ENCODE measurements around the gene OR4C3. TPM values are rescaled to one million over a fixed set of nuclear protein-coding genes. Genes with fewer than 3 reads are reported as not detected.
"Not testable (repeated sequence)": the region's sequence is repeated elsewhere in the genome, so short reads cannot be mapped to it uniquely, and the experiment has no call there.

OR4C3 gene
- not detected for total RNA-seq

DNA sequence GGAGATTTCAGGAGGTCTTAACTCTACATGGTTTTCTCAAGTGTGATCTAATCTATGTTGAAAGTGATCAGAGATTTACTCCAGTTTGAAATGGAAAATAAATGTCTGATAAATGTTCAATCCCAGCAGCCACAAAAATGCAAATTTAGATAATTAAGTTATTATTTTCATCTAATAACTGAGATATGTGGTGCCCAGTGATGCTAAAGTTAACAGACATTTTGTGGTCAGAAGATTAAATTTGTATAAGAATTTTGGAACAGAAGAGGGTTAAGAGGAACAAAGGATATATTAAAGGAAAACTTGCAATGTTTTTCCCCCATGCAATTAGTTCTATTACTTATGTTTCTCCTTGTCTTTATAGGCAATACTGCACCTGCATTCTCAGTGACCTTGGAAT lies at the start of gene OR4C3:
OR4C3 (plus strand) TSS at position 301 of the 400 bp plus-strand sequence. CDS start 102 bp downstream, outside the sequence.
- H3K4me1 ChIP-seq; H3K36me3 ChIP-seq; H3K27me3 ChIP-seq; H3K9me3 ChIP-seq; H3K4me3 ChIP-seq; H3K27ac ChIP-seq (replicated peaks in 1 of 4); intact Hi-C loops (cut with DNase I); DNase-seq (ENCODE audit: extremely low spot score): not testable (repeated sequence)

DNA sequence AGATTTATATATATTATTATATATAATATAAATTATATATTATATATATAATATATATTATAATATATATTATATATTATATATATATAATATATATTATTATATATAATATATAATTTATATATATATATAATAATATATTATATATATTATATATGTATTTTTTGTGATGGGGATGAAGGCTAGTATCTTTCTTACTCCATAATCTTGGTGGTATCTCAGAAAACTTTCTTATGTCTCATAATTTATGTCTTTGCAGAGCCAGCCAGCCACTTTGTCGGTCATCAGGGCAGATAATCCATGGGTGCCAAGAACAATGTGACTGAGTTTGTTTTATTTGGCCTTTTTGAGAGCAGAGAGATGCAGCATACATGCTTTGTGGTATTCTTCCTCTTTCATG lies 18.8 kb upstream of the OR4C3 start, which contains the start of gene OR4S1:
OR4S1 (plus strand) TSS at position 301 of the 400 bp plus-strand sequence; CDS start at position 301, 0 bp downstream.
- TF ChIP-seq POLR2A (IDR thresholded peaks at IDR 0.05; ENCODE audit: low read depth) (no peak), EP300 (IDR thresholded peaks at IDR 0.05) (no peak), POLR2AphosphoS5 (IDR thresholded peaks at IDR 0.05) (no peak)
- TF ChIP-seq, protein P1, sequence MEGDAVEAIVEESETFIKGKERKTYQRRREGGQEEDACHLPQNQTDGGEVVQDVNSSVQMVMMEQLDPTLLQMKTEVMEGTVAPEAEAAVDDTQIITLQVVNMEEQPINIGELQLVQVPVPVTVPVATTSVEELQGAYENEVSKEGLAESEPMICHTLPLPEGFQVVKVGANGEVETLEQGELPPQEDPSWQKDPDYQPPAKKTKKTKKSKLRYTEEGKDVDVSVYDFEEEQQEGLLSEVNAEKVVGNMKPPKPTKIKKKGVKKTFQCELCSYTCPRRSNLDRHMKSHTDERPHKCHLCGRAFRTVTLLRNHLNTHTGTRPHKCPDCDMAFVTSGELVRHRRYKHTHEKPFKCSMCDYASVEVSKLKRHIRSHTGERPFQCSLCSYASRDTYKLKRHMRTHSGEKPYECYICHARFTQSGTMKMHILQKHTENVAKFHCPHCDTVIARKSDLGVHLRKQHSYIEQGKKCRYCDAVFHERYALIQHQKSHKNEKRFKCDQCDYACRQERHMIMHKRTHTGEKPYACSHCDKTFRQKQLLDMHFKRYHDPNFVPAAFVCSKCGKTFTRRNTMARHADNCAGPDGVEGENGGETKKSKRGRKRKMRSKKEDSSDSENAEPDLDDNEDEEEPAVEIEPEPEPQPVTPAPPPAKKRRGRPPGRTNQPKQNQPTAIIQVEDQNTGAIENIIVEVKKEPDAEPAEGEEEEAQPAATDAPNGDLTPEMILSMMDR (IDR thresholded peaks at IDR 0.05) = no peak
- intact Hi-C loops (cut with DNase I) = no loop called here
- Histone ChIP-seq H3K4me1 (no peaks in the 10 kb centered on the region), H3K9me3 (no peaks in the 10 kb centered on the region), H3K4me3 (no peak within 1 kb of the TSS), H3K36me3 (no peaks in the 10 kb centered on the region), H3K27ac (replicated peaks in 1 of 4) (no peak within 1 kb of the TSS), H3K27me3 (no peaks in the 10 kb centered on the region)
- 71% methylated on average over 1 of the region's 1 CpG for WGBS
- no peak for DNase-seq (ENCODE audit: extremely low spot score)

DNA sequence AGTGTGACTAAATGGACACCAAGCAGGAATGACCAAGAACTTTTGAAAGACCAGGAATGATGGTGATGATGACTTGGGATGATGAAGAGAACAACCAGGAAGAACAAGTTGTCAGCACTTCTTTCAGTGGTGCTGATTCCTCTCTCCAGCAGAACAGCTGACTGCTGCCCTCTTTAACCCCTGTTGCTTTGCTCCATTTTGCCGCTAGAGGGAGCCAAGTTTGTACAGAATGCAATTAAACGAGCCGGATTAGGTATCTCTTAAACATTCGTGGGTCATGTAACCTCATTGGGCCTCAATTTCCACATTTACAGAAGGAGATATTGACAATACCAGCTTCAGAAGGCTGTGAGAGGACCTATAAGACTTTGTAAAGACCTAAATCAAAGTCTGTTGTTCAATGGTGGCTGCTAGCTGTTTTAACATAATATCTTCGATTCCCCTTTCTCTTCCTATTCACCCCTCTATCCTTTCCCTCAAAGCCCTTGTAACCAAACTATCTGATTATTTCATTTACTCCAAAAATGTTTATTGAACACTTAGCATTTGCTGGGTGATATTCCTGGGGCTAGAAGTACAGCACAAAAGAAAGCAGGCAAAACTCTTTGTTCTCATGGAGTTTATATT lies 16.8 kb upstream of the OR4C3 start:
- 27% methylated on average over 5 of the region's 5 CpGs for WGBS
- DNase-seq (ENCODE audit: extremely low spot score) = no peak
- no peaks in the 10 kb centered on the region for H3K27me3 ChIP-seq
- H3K27ac ChIP-seq (replicated peaks in 1 of 4) = no peak overlapping the region
- no peak overlapping the region for H3K4me3 ChIP-seq
- H3K9me3 ChIP-seq = no peaks in the 10 kb centered on the region
- TF ChIP-seq EP300 (IDR thresholded peaks at IDR 0.05) (no peak), POLR2A (IDR thresholded peaks at IDR 0.05; ENCODE audit: low read depth) (no peak), POLR2AphosphoS5 (IDR thresholded peaks at IDR 0.05) (no peak)
- TF ChIP-seq, protein P1 (IDR thresholded peaks at IDR 0.05) = peak; percentile 20 to 71 (median 41)
- no peaks in the 10 kb centered on the region for H3K36me3 ChIP-seq
- intact Hi-C loops (cut with DNase I) = no loop called here
- H3K4me1 ChIP-seq = no peaks in the 10 kb centered on the region

DNA sequence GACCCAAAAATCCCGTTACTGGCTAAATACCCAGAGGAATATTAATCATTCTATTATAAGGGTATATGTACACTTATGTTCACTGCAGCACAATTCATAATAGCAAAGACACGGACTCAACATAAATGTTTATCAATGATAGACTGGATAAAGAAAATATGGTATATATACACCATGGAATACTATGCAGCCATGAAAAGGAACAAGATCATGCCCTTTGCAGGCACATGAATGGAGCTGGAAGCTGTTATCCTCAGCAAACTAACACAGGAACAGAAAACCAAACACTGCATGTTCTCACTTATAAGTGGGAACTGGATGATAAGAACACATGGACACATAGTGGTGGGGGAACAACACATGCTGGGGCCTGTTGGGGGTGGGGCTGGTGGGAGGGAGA lies 11.1 kb upstream of the OR4C3 start:
- H3K4me1 ChIP-seq; intact Hi-C loops (cut with DNase I); H3K27me3 ChIP-seq; H3K36me3 ChIP-seq; H3K9me3 ChIP-seq; DNase-seq (ENCODE audit: extremely low spot score); H3K27ac ChIP-seq (replicated peaks in 1 of 4); H3K4me3 ChIP-seq: not testable (repeated sequence)
- WGBS = 90% methylated on average over 2 of the region's 2 CpGs

DNA sequence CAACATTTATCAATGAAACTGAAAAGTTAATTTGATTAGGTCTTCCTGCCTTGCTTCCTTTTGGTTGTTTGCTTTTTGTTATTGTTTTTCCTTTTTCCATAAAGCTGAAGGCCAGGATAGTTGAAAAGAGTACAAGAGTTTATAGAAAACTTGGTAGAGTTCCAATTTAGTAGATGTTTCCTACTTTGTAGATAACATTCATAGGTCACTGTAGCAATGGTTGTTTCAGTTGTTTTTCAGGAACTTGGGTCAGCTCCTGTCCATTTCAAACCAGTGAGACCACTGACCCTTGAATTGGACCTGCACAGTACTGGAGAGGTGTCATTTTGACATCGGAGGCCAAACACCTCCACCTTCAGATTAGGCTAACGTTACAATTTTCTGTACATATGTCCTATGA lies 4.9 kb upstream of the OR4C3 start:
- DNase-seq (ENCODE audit: extremely low spot score); H3K4me1 ChIP-seq; H3K27ac ChIP-seq (replicated peaks in 1 of 4); H3K36me3 ChIP-seq; H3K27me3 ChIP-seq; H3K9me3 ChIP-seq; intact Hi-C loops (cut with DNase I); H3K4me3 ChIP-seq: not testable (repeated sequence)
- 77% methylated on average over 2 of the region's 2 CpGs for WGBS

DNA sequence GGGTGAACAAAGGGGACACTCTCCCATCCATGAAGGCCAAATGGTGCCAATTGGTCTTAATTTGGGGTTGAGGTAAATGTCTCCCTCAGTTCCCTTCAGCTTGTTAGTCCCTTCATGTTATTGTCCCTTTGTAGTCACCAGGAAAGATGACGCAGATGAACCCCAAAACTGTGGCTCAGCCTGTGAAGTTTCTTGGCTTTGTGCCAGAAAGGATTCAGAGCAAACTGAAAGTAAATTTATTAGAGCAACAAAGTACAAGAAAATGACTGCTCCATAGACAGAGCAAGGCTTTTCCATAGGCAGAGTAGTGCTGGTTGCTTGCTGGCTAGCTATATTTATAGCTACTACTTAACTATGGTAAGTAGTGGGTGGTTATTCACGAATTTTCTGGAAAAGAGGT lies 16.7 kb downstream of the OR4C3 start:
- intact Hi-C loops (cut with DNase I) = no loop called here
- H3K27ac ChIP-seq (replicated peaks in 1 of 4) = no peak overlapping the region
- H3K36me3 ChIP-seq = no peaks in the 10 kb centered on the region
- H3K4me1 ChIP-seq = no peaks in the 10 kb centered on the region
- no peaks in the 10 kb centered on the region for H3K27me3 ChIP-seq
- DNase-seq (ENCODE audit: extremely low spot score) = no peak
- no peak overlapping the region for H3K4me3 ChIP-seq
- 44% methylated on average over 2 of the region's 2 CpGs for WGBS
- peaks cover 0 to 7% (median 3%) of the 10 kb centered on the region in 4 donors for H3K9me3 ChIP-seq
- no peak for TF ChIP-seq POLR2AphosphoS5 (IDR thresholded peaks at IDR 0.05)
- no peak for TF ChIP-seq POLR2A (IDR thresholded peaks at IDR 0.05; ENCODE audit: low read depth)
- TF ChIP-seq, protein P1 (IDR thresholded peaks at IDR 0.05) = no peak
- TF ChIP-seq EP300 (IDR thresholded peaks at IDR 0.05) = no peak

DNA sequence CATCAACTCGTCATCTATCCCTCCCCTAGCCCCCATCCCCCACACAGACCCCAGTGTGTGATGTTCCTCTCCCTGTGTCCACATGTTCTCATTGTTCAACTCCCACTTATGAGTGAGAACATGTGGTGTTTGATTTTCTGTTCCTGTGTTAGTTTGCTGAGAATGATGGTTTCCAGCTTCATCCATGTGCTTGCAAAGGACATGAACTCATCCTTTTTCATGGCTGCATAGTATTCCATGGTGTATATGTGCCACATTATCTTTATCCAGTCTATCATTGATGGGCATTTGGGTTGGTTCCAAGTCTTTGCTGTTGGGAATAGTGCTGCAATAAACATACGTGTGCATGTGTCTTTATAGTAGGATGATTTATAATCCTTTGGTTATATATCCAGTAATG lies 17.8 kb downstream of the OR4C3 start:
- H3K27ac ChIP-seq (replicated peaks in 1 of 4); H3K36me3 ChIP-seq; DNase-seq (ENCODE audit: extremely low spot score); H3K27me3 ChIP-seq; H3K4me3 ChIP-seq; H3K9me3 ChIP-seq; intact Hi-C loops (cut with DNase I); H3K4me1 ChIP-seq: not testable (repeated sequence)
- 66% methylated on average over 2 of the region's 2 CpGs for WGBS

DNA sequence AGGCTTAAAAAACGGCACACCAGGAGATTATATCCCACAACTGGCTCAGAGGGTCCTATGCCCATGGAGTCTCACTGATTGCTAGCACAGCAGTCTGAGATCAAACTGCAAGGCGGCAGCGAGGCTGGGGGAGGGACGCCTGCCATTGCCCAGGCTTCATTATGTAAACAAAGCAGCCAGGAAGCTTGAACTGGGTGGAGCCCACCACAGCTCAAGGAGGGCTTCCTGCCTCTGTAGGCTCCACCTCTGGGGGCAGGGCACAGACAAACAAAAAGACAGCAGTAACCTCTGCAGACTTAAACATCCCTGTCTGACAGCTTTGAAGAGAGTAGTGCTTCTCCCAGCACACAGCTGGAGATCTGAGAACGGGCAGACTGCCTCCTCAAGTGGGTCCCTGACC lies 21.6 kb downstream of the OR4C3 start:
- H3K4me3 ChIP-seq; H3K36me3 ChIP-seq; DNase-seq (ENCODE audit: extremely low spot score); intact Hi-C loops (cut with DNase I); H3K27me3 ChIP-seq; H3K27ac ChIP-seq (replicated peaks in 1 of 4); H3K9me3 ChIP-seq; H3K4me1 ChIP-seq: not testable (repeated sequence)
- 73% methylated on average over 5 of the region's 5 CpGs for WGBS
